Measurements from ENCODE around the gene LTK.

- TF ChIP-seq CTCF (IDR thresholded peaks at IDR 0.05), result no peak
- TF ChIP-seq POLR2A (IDR thresholded peaks at IDR 0.05), result no peak
Measured at GRCh38 chr15:41521614-41522013, 8.0 kb upstream of the LTK start.

All from thyroid gland (tissue), 4 donors.